K562 (cell line): ENCODE data around the gene ILDR1. TPM values are rescaled to one million over a fixed set of nuclear protein-coding genes. Genes with fewer than 3 reads are reported as not detected.

Experiments
- ATAC-seq: fragments of 200-7000 bp; cut with Tn5 transposase; 3 replicates; pipeline ENCODE4 v1.9.1; 2020; ENCODE audit warnings: moderate library complexity
- BruUV-seq: library from RNA; stranded (reverse); fragments of 400-500 nt; replicated peaks from 2 replicates; lab custom pipeline; 2021; lab: Mats Ljungman, UMichigan
- CTCF ChIA-PET: fragments of 300-600 bp; formaldehyde crosslinking; extraction: SDS; loops from one replicate; lab custom pipeline; 2021; ENCODE audit warnings: low intra/inter-chr PET ratio; lab: Yijun Ruan, JAX
- POLR2A ChIA-PET: fragments of 300-600, 350-650 bp; sonication (Branson Sonifier 250); formaldehyde crosslinking; extraction: SDS; loops from one replicate; lab custom pipeline; 2021; ENCODE audit warnings: antibody characterized with exemption, inconsistent platforms; lab: Yijun Ruan, JAX
- DNase-seq, 4 experiments: peaks; one replicate each; pipeline versions ENCODE4 v3.0.0 to v3.0.0-alpha.2; 2011 to 2018; ENCODE audit warnings: low spot score in 3 of 4, mixed read lengths in 3 of 4; ENCODE audit errors: extremely low read depth in 1 of 4
- FAIRE-seq: peaks from 2 replicates; lab custom pipeline; 2011; peaks lifted over from hg19 to GRCh38; lab: Jason Lieb, UNC
- H2AFZ ChIP-seq: 2 replicates; pipeline ENCODE4 v1.6.0; 2011; ENCODE audit warnings: low read depth, low read length, control low read depth, inconsistent platforms
- H3K27ac ChIP-seq: fragments of 200-600 bp; 3 replicates; pipeline ENCODE4 v1.8.0; 2011; ENCODE audit warnings: low read depth, mild to moderate bottlenecking, control low read depth, inconsistent platforms, low read length, moderate library complexity, mixed read lengths; ENCODE audit errors: extremely low read depth
- H3K27me3 ChIP-seq, 2 experiments: fragments of 300-600 bp in 1 of 2; 2 replicates in 1 of 2; 3 replicates in 1 of 2; pipeline versions ENCODE4 v1.6.0 to v1.8.0; 2011; ENCODE audit warnings: inconsistent platforms in 2 of 2, low read length in 2 of 2, mild to moderate bottlenecking in 1 of 2, mixed read lengths in 1 of 2, moderate library complexity in 1 of 2; ENCODE audit not compliant: control insufficient read depth in 2 of 2, insufficient read depth in 2 of 2
- H3K36me3 ChIP-seq: fragments of 300-600 bp; 3 replicates; pipeline ENCODE4 v1.8.0; 2011; ENCODE audit warnings: mild to moderate bottlenecking, low read length, inconsistent platforms; ENCODE audit not compliant: control insufficient read depth, insufficient read depth
- H3K4me1 ChIP-seq, 2 experiments: fragments of 200-600 bp in 1 of 2; replicated peaks in 1 of 2; 2 replicates in 1 of 2; 3 replicates in 1 of 2; pipeline versions ENCODE4 v1.5.1 to v1.8.0; 2011; ENCODE audit warnings: inconsistent platforms in 2 of 2, low read length in 2 of 2, mild to moderate bottlenecking in 1 of 2, mixed read lengths in 1 of 2, moderate library complexity in 1 of 2; ENCODE audit not compliant: control insufficient read depth in 2 of 2, insufficient read depth in 2 of 2
- H3K4me2 ChIP-seq: 2 replicates; pipeline ENCODE4 v1.6.1; 2011; ENCODE audit warnings: low read length, control low read depth, inconsistent platforms, mixed read lengths; ENCODE audit not compliant: insufficient read depth
- H3K4me3 ChIP-seq: fragments of 200-600 bp; sonication (generic), shearing (Covaris generic); 2 replicates; pipeline ENCODE4 v1.5.1; 2016; ENCODE audit warnings: control low read depth, inconsistent platforms
- H3K79me2 ChIP-seq: fragments of 200-600 bp; 3 replicates; pipeline ENCODE4 v1.8.0; 2011; ENCODE audit warnings: low read length, inconsistent platforms; ENCODE audit not compliant: control insufficient read depth, insufficient read depth
- H3K9ac ChIP-seq, 2 experiments: 2 replicates each; pipeline versions ENCODE4 v1.6.0 to v1.6.1; 2011; ENCODE audit warnings: low read depth in 2 of 2, low read length in 2 of 2, control low read depth in 1 of 2, inconsistent platforms in 1 of 2, mild to moderate bottlenecking in 1 of 2, mixed read lengths in 1 of 2; ENCODE audit not compliant: insufficient read depth in 1 of 2
- H3K9me1 ChIP-seq: one replicate; pipeline ENCODE4 v1.6.0; 2011; ENCODE audit warnings: inconsistent platforms, mild to moderate bottlenecking, low read length, moderate library complexity; ENCODE audit not compliant: control insufficient read depth, insufficient read depth
- H3K9me3 ChIP-seq: replicated peaks from 2 replicates; pipeline ENCODE4 v1.5.1; 2011; ENCODE audit warnings: low read depth, low read length, inconsistent platforms; ENCODE audit not compliant: control insufficient read depth, insufficient read depth
- H4K20me1 ChIP-seq: replicated peaks from 2 replicates; pipeline ENCODE4 v1.6.1; 2011; ENCODE audit warnings: low read length, inconsistent platforms, mixed read lengths; ENCODE audit not compliant: control insufficient read depth, insufficient read depth
- ATF6 ChIP-seq: sonication (generic); formaldehyde crosslinking; IDR thresholded peaks from 2 replicates; pipeline ENCODE4 v1.4.0; 2020; ENCODE audit warnings: mild to moderate bottlenecking, missing genetic modification reagents
- BRF2 ChIP-seq: IDR thresholded peaks from 3 replicates; pipeline ENCODE4 v1.6.1; 2011; ENCODE audit warnings: borderline replicate concordance, mild to moderate bottlenecking; ENCODE audit not compliant: insufficient read length, insufficient read depth
- MCM3 ChIP-seq: fragments of 450-650 bp; IDR thresholded peaks from 2 replicates; pipeline ENCODE4 v1.6.1; 2016
- PHF8 ChIP-seq: fragments of 200-600 bp; sonication (generic); IDR thresholded peaks from 2 replicates; pipeline ENCODE4 v1.6.1; 2012; ENCODE audit warnings: mixed run types, mild to moderate bottlenecking, inconsistent platforms, low read length, moderate library complexity, borderline replicate concordance
- RBM25 ChIP-seq: fragments of 200-400 bp; formaldehyde crosslinking; IDR thresholded peaks from 2 replicates; pipeline ENCODE4 v1.6.1; 2018; ENCODE audit warnings: low read length, low read depth, moderate library complexity; ENCODE audit not compliant: severe bottlenecking
- RERE ChIP-seq: sonication (generic); formaldehyde crosslinking; IDR thresholded peaks from 2 replicates; pipeline ENCODE4 v1.8.0; 2023; ENCODE audit warnings: missing genetic modification reagents, mild to moderate bottlenecking, borderline replicate concordance
- SMARCC2 ChIP-seq: fragments of 450-650 bp; IDR thresholded peaks from 2 replicates; pipeline ENCODE4 v1.6.1; 2017; ENCODE audit warnings: antibody characterized with exemption, moderate library complexity, mild to moderate bottlenecking, low read depth
- WGBS: fragments of 100-300 bp; shearing (Covaris generic); methylation state at CpG from one replicate; pipeline ENCODE4 v1.1.6; 2016; ENCODE audit warnings: low coverage, mixed read lengths; ENCODE audit not compliant: insufficient coverage; ENCODE audit errors: missing lambda C conversion rate; 5-methylcytosine and 5-hydroxymethylcytosine counted together
- in situ Hi-C: fragments of 300-500 bp; cut with MboI; formaldehyde crosslinking; loops from 4 replicates; pipeline ENCODE4 v1.15.0; 2018; ENCODE audit warnings: inconsistent platforms, mixed read lengths
- intact Hi-C: fragments of 100-400 bp; cut with micrococcal nuclease; formaldehyde crosslinking; loops from 2 replicates; pipeline ENCODE4 v1.14.2; 2022
- polyA plus RNA-seq, 8 experiments: library from polyadenylated mRNA; depleted of rRNA in 4 of 8; stranded (reverse) in 5 of 8; unstranded in 3 of 8; fragments of >200 nt; fragmentation: Nextera tagmentation in 2 of 8; fragmentation: Illumina TruSeq in 1 of 8; extraction: Ambion mirVana in 2 of 8; extraction: Trizol in 1 of 8; gene quantifications; 2 replicates each; pipeline versions ENCODE4 v1.2.1 to v1.2.3, GENCODE V29; 2011 to 2014; ENCODE audit warnings: inconsistent platforms in 1 of 8, missing spikeins in 1 of 8
- total RNA-seq, 7 experiments: library from RNA; depleted of rRNA in 6 of 7; stranded (reverse); fragments of >200 nt in 6 of 7; fragmentation: Illumina TruSeq in 2 of 7; extraction: Trizol in 2 of 7; gene quantifications; 2 replicates each; pipeline versions ENCODE4 v1.2.1 to v1.2.3, GENCODE V29; 2011 to 2021; ENCODE audit warnings: low replicate concordance in 1 of 7
- TF ChIP-seq, protein P1 (sequence below): fragments of 450-650 bp; IDR thresholded peaks from 2 replicates; pipeline ENCODE4 v1.7.1; 2018; ENCODE audit warnings: mild to moderate bottlenecking, low read depth; ENCODE audit not compliant: partially characterized antibody

The ILDR1 gene
- total and polyA plus RNA-seq, 9 of the 15 experiments (the other 6 are each of a cell fraction or from before 2014, with no cell fraction given): 0.04 TPM; not detected in 8

DNA sequence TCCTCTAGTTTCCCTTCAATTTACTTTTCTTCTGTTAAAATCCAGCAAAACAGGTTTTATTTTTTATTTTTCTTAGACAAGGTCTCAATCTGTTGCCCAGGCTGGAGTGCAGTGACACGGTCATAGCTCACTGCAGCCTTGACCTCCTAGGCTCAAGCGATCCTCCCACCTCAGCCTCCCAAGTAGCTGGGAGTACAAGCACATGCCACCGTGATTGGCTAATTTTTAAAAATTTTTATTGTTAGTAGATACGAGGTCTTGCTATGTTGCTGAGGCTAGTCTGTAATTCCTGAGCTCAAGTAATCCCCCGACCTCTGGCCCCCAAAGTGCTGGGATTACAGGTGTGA, 41.6 kb downstream of the ILDR1 start:
- no peak for FAIRE-seq
- 0% methylated on average over 4 of the region's 5 CpGs for WGBS
- no peak overlapping the region for H3K4me3 ChIP-seq
- no peak overlapping the region for H2AFZ ChIP-seq
- no peaks in the 10 kb centered on the region for H4K20me1 ChIP-seq
- H3K9ac ChIP-seq: no peak overlapping the region
- H3K27ac ChIP-seq: no peak overlapping the region
- DNase-seq: no peak
- no peaks in the 10 kb centered on the region for H3K27me3 ChIP-seq
- ATAC-seq: no peak
- H3K9me1 ChIP-seq: no peaks in the 10 kb centered on the region
- POLR2A ChIA-PET: interaction anchor here (0.6 to 0.9 kb wide), 2 partner anchors 9 to 15 kb away, joined by 3 read pairs; no protein-coding TSS in a partner anchor
- intact Hi-C loops: no loop called here
- no peaks in the 10 kb centered on the region for H3K36me3 ChIP-seq
- H3K79me2 ChIP-seq: no peaks in the 10 kb centered on the region
- no peaks in the 10 kb centered on the region for H3K4me1 ChIP-seq
- in situ Hi-C loops: no loop called here
- CTCF ChIA-PET: no interaction called here
- BruUV-seq: no TSS peak
- H3K4me2 ChIP-seq: no peak overlapping the region
- no peaks in the 10 kb centered on the region for H3K9me3 ChIP-seq
- TF ChIP-seq SMARCC2 (no peak), RBM25 (no peak), RERE (no peak), PHF8 (no peak), ATF6 (CRISPR knock-in tag) (no peak), MCM3 (no peak), BRF2 (no peak)
- TF ChIP-seq, protein P1, sequence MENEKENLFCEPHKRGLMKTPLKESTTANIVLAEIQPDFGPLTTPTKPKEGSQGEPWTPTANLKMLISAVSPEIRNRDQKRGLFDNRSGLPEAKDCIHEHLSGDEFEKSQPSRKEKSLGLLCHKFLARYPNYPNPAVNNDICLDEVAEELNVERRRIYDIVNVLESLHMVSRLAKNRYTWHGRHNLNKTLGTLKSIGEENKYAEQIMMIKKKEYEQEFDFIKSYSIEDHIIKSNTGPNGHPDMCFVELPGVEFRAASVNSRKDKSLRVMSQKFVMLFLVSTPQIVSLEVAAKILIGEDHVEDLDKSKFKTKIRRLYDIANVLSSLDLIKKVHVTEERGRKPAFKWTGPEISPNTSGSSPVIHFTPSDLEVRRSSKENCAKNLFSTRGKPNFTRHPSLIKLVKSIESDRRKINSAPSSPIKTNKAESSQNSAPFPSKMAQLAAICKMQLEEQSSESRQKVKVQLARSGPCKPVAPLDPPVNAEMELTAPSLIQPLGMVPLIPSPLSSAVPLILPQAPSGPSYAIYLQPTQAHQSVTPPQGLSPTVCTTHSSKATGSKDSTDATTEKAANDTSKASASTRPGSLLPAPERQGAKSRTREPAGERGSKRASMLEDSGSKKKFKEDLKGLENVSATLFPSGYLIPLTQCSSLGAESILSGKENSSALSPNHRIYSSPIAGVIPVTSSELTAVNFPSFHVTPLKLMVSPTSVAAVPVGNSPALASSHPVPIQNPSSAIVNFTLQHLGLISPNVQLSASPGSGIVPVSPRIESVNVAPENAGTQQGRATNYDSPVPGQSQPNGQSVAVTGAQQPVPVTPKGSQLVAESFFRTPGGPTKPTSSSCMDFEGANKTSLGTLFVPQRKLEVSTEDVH: no peak
